ENCODE results near the gene AKAP6.
A peak's percentile ranks its signal among the peaks of the same experiment; 100 is the strongest.

AKAP6 gene

GRCh38 chr14:32404784-32405573 lies 75.9 kb downstream of the AKAP6 start:
- no peak for DNase-seq (ENCODE audit: low spot score)

GRCh38 chr14:32405856-32406255 lies 76.8 kb downstream of the AKAP6 start:
- DNase-seq (ENCODE audit: low spot score): no peak

- DNase-seq (ENCODE audit: low spot score): no peak
Measured at GRCh38 chr14:32407130-32407529, 78.0 kb downstream of the AKAP6 start.

DNA sequence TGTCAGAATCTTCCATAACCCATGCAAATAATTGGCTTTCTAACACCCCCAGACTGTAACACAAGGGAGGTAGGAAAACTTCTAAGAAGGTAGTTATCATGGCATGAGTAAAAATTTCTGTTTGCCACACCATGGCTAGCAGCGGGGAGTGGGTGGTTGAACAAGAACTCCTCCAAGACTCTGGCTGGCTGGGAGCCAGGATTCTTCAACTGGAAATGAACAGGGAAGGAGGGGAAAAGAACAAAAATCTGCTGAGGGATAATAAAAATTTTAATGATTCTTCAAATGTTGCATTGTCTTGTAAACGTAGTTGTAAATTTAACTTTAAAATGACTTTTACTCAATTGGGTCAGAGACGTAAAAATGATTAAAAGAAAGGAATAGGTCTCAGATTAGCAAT lies 78.9 kb downstream of the AKAP6 start:
- peak; percentile 78 for DNase-seq (ENCODE audit: low spot score)

GRCh38 chr14:32412103-32412502 lies 83.0 kb downstream of the AKAP6 start:
- DNase-seq (ENCODE audit: low spot score): no peak

DNA sequence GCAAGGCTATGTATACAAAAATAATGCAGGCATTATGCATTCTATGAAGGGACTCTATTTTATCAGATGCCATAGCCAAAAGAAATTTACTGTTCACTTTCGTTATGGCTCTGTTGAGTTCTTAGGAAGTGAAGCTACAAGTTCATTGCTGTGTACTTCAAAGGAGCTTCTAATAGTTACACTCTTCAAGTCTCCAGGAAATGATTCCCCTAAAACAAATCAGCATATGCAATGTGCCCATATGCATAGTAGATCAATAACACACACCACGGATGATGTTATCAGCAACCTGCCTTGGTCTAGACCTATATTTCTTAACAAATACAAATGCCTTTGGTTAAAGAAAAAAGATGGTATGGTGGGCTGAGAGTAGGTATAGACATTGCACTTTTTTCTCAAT lies 83.4 kb downstream of the AKAP6 start:
- no peak for DNase-seq (ENCODE audit: low spot score)

- no peak for DNase-seq (ENCODE audit: low spot score)
Measured at GRCh38 chr14:32413967-32414640, 85.0 kb downstream of the AKAP6 start.

- DNase-seq (ENCODE audit: low spot score): no peak
Measured at GRCh38 chr14:32414808-32415255, 85.7 kb downstream of the AKAP6 start.

GRCh38 chr14:32417956-32418552 lies 89.0 kb downstream of the AKAP6 start:
- DNase-seq (ENCODE audit: low spot score): no peak

GRCh38 chr14:32419429-32419828 lies 90.3 kb downstream of the AKAP6 start:
- no peak for DNase-seq (ENCODE audit: low spot score)

DNA sequence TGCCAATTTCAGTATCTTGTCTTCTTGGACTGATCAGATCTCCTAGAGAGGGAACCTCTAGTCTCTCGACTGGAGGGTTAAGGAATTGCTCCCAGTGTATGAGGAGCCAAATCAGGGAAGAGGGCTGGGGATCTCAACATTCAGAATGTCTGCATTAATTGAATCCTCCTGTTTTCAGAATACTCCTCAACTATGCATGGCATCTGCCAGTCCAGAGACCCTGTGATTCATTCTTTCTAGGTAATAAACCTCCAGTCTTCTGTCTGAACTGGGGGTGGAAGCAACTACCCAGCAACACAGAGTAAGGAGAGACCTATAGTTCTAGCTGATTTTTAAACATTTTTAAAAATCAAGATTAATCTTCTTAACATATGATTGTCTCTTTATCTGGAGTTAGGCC lies 92.7 kb downstream of the AKAP6 start:
- no peak for DNase-seq (ENCODE audit: low spot score)

DNA sequence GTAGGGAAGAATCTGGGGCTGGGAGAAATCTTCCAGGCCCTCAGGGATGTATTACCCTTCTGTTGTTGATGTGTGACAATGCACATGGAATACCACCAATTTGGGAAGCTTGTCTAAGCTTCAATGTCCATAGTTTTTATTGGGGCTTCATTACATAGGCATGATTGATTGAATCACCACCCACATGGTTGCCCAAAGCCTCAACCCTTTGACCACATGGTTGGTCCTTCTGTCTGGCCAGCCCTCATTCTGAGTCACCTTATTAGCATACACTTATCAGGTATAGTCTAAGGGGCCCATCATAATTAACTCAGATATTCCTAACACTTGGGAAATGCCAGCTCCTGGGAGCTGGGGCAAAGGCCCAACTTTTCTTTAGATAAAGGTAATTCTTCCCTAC lies 93.3 kb downstream of the AKAP6 start:
- no peak for DNase-seq (ENCODE audit: low spot score)

- no peak for DNase-seq (ENCODE audit: low spot score)
Measured at GRCh38 chr14:32426028-32426427, 96.9 kb downstream of the AKAP6 start.

DNA sequence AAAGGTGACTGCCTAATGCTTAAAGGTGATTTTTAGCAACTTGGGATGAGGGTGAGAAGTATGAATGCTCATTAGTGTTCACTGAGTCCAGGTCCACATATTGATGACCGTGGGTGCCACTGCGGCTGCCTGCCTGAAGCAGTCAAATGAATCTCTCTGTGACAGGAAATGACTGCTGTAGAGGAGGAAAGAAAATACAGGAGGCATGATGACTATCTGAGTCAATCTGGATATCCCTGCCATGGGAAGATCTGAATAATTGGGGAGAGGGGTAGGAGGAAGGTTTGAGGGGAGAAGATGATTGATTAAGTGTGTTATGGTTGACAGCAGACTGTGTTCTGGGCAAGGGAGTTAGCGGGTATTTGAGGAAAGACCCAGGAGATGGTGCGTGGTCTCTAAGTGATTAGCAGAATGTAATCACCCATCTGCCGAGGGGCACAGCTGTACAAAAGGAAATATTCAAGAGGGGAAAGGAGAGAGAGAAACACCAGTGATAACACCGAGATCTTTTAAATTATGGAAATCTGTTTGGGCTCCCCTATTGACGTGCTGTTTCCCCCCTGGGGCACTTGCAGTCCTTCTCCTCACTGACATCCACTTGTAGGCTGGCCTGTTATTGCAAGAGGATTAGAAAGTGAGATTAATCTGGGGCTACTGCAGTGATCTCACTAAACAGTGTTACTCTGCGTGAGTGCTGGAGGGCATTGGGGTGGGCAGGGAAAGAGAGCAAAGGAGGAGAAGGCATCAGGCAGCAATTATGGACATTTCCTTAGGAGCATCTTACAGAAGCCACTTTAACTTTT lies 97.7 kb downstream of the AKAP6 start:
- DNase-seq (ENCODE audit: low spot score): no peak

DNA sequence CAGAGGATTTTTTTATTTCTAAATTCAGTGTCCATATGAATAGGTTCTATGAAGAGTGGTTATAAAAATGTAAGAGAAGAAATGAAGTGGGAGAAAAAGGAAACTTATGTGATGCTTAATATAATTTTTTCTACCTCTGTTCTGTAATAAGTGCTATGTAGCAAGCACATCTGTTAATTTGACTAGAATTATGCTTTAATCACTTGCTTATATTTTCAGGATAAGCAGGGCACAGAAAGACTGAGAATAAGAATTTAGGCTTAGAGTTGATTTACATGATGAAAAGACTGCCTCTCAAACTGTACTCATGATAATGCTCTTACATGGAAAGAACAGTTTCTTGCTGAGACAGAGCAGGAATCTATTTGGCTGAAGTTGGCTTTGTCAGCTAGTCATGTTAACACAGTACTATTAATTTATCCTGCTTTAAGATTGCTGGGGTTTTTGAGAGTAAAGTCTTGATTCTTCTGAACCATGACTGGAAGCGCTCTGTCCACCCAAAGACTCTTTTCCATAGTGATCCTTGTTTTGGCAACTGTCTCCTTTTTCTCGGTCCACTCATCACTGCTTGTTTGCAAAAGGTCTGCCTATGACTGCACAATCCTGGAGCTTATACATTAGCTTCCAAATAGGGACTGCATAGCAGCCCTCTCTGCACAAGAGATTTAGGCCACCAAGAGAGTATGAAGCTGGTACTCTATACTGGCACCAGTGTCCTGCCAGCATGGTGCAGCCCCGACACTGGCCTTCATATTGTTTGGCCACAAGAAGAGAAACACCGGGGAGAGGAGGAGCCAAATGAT lies 98.8 kb downstream of the AKAP6 start:
- no peak for DNase-seq (ENCODE audit: low spot score)

DNA sequence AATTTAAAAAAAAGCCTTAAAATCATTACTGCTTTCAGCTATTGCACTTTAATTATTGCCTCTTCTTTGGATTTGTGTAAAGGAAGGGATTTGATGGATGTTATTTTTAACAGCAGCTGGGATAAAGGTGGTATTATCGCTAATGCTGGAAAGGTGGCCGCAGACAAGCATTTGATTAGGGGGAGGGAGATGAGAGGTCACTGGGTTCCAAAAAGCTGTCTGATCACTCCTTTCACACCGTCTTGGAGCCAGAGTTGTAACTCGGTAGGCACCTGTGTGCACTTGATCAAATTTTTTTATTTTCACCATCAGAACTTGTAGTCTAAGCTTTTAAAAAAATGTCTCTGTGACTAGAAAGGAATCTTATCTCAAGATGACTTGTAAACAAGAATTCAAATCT lies 99.8 kb downstream of the AKAP6 start:
- no peak for DNase-seq (ENCODE audit: low spot score)

DNA sequence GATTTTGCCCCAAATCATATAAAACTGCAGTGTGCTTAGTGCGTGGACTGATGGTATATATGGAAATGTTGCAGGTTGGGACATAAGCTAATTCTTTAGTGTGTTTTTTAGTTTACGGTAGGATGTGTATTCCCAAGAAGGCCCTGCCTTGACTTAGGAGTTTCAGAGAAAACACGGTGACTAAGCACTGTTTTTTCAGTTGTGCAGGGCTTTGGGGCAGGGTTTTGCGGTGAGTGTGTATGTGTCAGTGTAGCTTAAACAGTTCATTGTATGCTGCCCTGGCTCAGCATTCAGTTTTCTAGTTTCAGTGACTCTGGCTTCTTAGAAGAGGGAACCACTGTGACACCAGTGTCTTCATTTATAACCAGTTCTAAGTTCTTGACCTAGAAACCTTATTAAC lies 101.2 kb downstream of the AKAP6 start:
- no peak for DNase-seq (ENCODE audit: low spot score)

- no peak for DNase-seq (ENCODE audit: low spot score)
Measured at GRCh38 chr14:32432813-32433538, 103.9 kb downstream of the AKAP6 start.

- DNase-seq (ENCODE audit: low spot score): no peak
Measured at GRCh38 chr14:32434180-32434579, 105.1 kb downstream of the AKAP6 start.

- DNase-seq (ENCODE audit: low spot score): no peak
Measured at GRCh38 chr14:32434880-32435279, 105.8 kb downstream of the AKAP6 start.

- no peak for DNase-seq (ENCODE audit: low spot score)
Measured at GRCh38 chr14:32435411-32435810, 106.3 kb downstream of the AKAP6 start.
